ENCODE results near the gene DOHH.

The DOHH gene

GRCh38 chr19:3477506-3477905 lies 23.0 kb downstream of the DOHH start:
- no peak overlapping the region for H3K4me3 ChIP-seq (replicated peaks; ENCODE audit: low read depth, low read length)
- no peak for DNase-seq (ENCODE audit: extremely low read depth, low read depth)
- no peak for TF ChIP-seq CTCF (IDR thresholded peaks at IDR 0.05; ENCODE audit: low read depth, low read length, missing control alignments)

GRCh38 chr19:3476830-3477229 lies 23.6 kb downstream of the DOHH start:
- DNase-seq (ENCODE audit: extremely low read depth, low read depth) = no peak
- TF ChIP-seq CTCF (IDR thresholded peaks at IDR 0.05; ENCODE audit: low read depth, low read length, missing control alignments) = no peak
- H3K4me3 ChIP-seq (replicated peaks; ENCODE audit: low read depth, low read length) = no peak overlapping the region

GRCh38 chr19:3475449-3475848 lies 25.0 kb downstream of the DOHH start:
- H3K4me3 ChIP-seq (replicated peaks; ENCODE audit: low read depth, low read length) = no peak overlapping the region
- DNase-seq (ENCODE audit: extremely low read depth, low read depth) = no peak
- no peak for TF ChIP-seq CTCF (IDR thresholded peaks at IDR 0.05; ENCODE audit: low read depth, low read length, missing control alignments)

DNA sequence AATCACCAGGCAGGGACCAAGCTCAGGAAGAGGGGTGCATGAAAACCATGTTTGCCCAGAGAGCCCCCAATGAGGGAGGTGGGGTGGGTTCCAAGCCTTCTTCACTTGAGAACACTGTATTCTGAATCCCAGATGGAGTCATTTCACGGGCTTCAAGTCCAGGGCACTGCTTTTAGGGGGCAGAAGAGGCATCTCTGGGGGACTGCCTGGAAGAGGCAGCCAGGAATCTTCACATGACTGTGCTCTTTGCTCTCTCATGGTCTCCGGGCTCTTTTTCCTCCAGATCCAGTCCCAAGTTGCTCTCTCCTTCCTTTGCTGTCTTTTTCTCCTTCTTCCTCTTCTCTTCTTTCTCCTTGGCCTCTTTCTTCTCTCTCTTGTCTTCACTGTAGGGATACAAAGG lies 25.9 kb downstream of the DOHH start:
- no peak overlapping the region for H3K4me3 ChIP-seq (replicated peaks; ENCODE audit: low read depth, low read length)
- DNase-seq (ENCODE audit: extremely low read depth, low read depth) = no peak
- no peak for TF ChIP-seq CTCF (IDR thresholded peaks at IDR 0.05; ENCODE audit: low read depth, low read length, missing control alignments)

DNA sequence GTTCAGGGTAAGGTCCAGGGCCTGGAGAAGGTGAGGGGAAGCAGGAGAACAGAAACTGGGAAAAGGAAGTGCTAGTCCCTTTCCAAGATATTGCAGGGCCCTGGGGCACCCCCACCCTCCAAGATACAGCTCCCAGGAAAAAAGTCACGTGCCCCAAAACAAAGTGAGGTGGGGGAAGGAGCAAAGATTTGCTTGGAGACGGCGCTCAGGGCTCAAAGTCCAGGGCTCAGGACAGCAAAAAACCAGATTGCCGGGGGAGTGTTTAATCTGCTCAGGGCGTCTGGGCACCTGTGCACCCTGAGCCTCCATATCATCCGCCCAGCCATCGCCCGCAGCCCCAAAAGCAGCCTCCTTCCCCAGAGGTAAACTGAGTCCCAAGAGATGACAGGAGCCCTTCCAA lies 26.5 kb downstream of the DOHH start:
- H3K4me3 ChIP-seq (replicated peaks; ENCODE audit: low read depth, low read length) = no peak overlapping the region
- no peak for DNase-seq (ENCODE audit: extremely low read depth, low read depth)
- TF ChIP-seq CTCF (IDR thresholded peaks at IDR 0.05; ENCODE audit: low read depth, low read length, missing control alignments) = no peak

- TF ChIP-seq CTCF (IDR thresholded peaks at IDR 0.05; ENCODE audit: low read depth, low read length, missing control alignments) = peak; percentile 86
- no peak overlapping the region for H3K4me3 ChIP-seq (replicated peaks; ENCODE audit: low read depth, low read length)
- DNase-seq (ENCODE audit: extremely low read depth, low read depth) = no peak
These were observed 28.4 kb downstream of the DOHH start for GRCh38 chr19:3471954-3472655.

Data from HFF-Myc (cell line).